ENCODE data around the gene COLEC12. TPM values are rescaled to one million over a fixed set of nuclear protein-coding genes. Genes with fewer than 3 reads are reported as not detected.

The COLEC12 gene
- total RNA-seq, 1 donor from 2014 or later = 58.1 TPM

DNA sequence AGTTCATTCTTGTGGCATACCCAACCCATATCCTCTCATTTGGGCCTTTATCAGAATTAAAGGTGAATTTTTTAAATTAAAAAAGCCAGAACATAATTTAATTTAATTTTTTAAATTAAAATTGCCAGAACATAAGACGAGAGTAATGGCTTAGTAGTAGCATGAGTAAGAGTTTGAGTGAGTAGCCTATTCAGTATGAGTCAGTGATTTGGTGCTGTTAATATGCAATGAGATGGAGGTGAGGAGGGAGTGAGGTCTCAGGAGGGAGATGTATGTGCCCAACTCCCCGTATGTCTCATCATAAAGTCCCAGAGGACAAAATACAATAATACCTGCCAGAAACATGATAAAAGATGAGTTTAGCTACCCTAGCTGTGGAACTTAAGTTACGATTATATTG, 117.4 kb downstream of the COLEC12 start:
- no peak for DNase-seq

DNA sequence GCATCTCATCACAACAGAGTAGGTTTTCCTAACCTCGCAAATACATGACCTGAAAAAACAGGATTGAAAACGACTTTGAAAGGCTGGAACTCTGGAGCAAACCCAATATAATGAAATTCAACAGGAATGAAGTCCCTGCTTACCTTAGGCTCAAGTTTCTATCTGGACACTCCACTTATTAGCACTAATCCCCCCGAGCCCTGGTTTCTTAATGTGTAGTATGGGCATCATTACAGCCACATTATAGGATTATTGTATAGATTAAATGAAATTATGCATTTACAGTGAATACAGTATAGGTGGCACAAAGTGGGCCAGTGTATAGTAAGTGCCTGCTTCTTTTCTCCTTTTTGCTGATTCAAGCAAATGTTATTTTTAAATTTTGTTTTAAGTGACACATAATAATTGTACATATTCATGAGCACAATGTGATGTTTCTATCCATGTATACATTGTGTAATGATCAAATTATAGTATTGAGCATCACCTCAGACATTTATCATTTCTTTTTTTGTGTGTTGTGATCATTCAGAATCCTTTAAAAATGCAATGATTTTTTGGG, 118.0 kb downstream of the COLEC12 start:
- no peak for DNase-seq

DNA sequence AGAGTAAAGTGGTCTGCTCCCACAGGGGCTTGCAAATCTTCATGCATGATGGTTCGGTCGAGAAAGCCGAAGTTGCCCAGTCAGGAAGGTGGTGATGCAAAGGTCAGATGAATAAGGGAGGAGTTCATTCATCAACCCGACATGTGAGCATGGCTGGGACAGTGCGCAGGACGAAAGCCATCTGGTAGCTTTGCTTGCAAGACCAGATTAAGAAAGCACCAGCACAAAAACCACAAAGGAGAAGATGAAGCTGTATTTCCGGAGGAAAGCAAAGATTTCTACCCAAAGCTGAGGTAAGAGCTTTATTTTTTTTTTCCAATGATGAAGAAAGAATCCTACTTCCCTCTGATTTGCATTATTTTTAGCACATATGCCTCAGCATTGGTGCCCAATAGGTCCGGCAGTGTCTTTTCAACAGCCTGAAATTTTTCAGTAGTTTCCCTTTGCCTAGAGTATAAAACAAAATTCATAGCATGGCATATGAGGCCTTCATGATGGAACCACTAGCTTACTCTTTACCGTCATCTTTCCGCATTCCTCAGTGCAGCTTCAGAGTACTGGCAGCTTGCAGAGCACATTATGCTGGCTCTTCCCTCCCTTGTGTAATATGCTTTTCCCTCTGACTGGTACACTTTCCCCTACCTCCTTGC, 120.7 kb downstream of the COLEC12 start:
- DNase-seq = no peak

DNA sequence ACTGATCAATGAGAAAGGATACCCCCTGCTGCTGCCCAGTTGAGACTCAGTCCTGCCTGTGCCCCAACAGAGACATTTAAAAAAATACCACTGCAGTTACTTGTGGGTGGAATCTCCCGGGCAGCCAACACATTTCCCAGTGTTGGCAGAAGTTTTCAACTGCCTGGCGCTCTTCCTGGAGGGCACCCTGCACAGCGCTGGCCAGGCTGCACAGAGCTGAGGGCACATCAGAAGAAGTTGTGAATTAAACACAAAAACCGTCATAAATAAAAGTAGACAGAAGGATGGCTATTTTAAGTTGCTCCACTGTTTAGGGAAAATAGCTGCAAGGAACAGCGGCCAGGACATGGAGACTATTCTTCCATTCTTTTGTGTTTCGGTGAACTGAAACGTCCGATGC, 122.4 kb downstream of the COLEC12 start:
- DNase-seq = no peak

DNA sequence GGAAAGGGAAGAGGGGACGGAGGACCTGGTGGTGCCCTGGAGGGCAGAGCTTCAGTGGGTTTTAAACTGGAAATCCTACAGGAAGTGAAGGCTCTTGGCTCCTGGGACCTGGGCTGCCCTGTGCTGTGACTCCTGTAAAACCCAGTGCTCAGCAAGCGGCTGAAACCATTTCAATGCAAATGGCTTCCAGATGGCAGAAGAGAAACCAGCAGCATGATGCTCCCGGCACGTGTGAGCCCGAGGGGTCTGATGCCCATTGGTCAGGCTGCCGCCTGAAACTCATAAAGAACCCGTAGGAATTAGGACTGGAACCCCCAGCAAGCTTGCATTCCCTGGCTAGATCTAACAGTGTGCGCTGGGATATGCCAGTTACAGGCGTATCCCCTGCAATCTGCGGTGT, 123.4 kb downstream of the COLEC12 start:
- DNase-seq = no peak

DNA sequence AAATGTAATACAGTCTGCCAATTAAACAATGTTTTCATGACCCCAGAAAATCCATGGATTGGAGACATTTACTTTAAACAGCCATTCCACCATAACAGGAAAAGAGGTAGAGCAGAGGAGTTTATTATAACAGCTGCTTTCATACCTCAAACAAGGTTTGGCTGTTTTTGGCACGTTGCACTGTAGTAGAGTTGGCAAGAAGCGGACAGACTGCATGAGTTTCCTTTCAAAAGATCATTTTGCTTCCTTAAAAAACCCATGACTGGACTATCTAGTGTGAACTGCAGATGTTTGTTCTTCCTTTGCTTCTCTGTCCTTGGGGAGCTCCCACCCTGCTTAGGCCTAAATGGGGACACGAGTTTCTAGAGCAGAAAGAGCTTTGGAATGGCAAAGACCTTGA, 124.2 kb downstream of the COLEC12 start:
- DNase-seq = no peak

DNA sequence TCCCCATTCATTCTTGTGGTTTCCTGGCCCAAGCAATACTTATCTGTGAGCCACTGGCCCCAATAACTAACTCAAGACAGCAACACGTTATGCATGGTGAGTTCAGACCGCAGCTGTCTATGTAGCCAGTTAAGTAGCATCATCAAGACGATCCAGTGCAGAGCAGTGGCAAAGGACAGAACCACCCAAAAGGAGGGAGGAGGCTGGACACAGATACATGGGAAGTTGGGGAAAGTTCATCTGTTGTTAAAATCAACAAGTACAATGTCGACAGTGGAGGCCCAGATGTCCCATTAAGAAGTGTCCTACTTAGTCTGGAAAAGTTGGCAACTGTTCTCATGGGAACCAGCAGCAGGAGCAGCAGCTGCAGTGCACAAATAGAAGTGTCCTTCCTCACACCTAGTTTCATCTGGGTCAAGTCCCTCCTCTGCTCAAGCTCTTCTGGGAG, 125.8 kb downstream of the COLEC12 start:
- no peak for DNase-seq

DNA sequence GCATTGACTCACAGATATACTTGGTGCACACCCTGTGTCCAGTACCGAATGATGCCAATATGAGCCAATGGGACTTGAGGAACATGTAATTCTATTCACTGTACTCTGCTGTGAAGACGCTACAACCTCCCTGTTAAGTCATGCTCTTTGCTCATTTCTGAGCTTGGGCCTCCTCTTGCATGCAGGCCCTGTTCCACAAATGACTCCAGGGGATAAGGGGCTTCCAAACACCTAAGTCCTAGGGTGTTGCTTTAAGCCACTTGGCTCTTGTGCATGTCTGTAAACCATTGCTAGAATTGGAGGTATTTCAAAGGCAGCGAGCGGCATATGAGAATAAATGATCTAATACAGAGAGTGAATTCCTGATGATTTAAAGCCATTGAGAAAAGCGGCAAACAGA, 126.7 kb downstream of the COLEC12 start:
- DNase-seq = no peak

DNA sequence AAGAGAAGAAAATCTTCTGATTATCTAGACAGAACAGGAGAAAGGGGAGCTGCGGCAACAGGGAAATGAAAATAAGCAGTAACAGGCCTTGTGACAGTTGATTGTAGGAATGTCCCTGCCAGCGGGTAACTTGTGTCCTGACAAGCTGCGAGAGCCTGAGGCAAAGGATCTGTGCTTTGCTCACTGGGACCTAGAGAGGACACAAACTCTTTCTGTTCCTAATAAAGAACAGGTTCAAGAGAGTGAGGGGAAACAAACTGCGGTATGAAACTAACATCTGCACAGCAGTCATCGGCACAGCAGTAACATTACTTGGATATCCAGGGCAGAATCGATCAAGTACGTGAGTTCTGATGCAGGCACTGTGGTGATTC, 128.9 kb downstream of the COLEC12 start:
- DNase-seq = peak; percentile 76

DNA sequence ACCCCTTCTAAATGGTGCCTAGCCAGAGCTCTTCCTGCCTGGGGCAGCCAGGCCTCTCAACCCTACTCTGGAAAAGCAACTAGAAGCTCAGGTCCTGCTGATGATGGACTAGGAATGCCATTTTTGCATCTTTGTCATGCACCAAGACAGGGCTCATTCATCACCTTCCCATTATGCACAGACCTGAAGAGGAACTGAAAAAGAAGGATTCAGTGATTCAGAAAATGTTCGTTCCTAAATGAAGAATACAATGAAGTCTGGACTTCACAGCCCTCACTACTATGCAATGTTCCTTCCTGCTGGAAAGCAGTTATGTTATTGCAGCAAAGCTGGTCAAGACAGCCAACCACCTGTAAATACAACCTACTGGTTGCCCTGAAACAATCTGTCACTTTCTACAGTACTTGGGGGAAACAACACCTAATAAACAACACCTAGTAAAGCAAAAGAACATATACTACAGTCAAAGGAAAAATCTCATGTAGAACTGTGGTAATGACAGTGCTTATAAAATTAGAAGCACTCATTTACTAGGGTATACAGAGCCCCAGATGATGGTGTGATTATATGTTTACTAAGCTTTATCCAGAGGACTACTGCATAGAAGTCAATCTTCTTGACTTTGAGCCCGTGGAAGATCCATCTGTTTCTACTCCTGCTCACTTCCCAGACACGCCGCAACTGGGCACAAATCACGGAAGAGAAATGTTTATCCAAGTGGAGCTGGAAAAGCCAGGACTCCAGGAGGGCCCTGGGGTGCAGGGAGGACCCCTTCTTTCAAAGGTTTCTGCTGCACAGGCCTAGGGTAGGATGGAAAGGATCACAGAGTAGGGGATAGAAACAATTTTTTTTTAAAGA, 129.5 kb downstream of the COLEC12 start:
- DNase-seq = peak; percentile 35

DNA sequence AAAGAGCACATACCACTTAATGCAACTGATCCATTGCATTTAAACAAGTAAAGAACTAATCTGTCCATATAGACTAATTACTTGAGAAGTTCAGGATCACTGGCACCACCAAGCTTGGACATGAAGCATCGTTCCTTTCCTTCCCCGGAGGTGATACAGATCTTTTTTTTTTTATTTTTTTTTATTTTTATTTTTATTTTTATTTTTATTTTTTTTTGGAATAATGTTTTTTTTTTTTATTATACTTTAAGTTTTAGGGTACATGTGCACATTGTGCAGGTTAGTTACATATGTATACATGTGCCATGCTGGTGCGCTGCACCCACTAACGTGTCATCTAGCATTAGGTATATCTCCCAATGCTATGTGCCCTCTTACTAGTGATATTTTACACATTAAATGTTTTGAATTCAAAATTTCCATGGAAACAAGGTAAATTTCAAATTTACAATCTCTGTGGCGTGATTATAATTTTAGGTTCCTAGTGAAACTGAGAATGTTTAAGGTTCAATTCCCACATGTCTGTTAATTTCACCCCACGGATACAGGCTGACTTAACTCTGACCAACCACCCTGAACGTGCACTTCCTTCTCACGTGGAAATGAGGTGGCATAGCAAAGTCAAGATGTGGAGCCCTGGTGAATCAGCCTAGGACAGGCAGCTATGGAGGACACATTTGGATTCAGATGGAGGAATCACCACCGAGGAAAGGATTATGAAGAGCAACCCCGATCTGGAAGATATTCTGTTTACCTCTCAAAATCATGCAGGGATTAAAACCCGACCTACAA, 131.1 kb downstream of the COLEC12 start:
- no peak for DNase-seq

DNA sequence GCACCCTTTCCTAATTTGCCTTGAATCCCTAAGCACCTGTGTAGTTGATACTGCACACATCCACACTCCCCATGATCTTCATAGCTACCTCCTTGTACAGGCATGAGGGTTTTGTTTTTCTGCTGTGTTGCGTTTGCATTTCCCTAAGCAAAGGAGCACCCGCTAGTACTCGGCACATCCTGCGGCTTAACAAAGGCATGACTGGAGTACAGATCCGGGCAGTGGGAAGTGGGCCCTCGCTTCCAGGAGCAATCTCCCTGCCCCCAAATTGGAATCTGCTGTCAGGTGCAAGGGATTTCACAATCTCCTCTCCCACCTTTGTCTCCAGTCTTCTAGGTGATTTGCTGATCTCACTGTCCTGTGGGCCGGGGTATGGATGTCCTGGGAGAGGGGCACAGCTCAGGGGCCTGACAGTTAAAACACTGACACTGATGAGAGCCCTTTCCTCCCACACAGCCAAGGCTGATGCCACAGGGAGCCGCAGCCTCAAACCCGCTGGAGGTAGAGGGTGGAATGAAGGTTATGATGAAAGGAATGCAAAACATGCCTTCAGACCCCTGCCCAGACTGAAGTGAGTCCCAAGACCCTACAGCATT, 133.9 kb downstream of the COLEC12 start:
- DNase-seq = no peak

DNA sequence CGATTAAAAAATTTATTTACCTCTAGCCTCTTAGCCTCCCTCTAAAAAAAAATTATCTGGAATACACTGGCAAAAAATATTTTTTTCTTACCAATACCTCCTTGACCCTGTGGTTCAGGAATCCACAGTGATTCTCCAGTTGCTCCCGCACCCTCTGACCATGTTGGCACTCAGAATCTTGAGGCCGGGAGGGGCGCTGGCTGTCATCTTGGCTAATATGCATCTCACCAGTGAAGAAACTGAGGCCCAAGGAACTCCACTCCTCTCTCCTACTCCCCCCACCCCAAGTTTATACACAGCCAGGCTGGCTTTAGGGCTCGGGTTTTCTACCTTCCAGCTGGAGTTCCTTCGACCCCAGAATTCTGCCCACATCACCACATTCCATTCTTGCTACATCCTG, 134.8 kb downstream of the COLEC12 start:
- DNase-seq = no peak

DNA sequence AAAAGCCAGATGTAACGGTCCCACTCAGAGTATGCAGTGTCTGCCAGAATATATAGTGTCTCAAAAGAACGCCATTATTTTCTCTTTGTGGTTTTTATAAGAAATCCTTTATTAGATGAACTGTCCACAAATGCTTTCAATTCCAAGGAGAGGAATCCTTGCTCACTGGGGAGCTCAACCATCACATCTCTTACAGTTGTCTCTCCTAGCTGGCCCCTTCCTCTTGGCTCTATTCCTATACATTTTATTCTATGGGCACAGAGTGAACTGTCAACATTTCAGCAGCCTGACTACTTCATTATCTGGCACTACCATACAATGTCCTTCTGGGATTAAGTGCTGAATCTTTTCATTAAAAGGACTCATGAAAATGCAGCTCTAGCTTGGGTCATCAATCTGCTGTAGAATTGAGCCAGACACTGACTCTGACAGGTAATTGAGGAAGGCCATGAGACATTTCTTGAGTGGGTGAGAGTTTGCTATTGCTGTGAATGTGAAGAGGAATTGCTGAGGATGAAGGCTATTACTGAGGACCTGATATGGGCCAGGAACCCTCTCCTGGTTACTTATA, 136.2 kb downstream of the COLEC12 start:
- DNase-seq = peak; percentile 32

DNA sequence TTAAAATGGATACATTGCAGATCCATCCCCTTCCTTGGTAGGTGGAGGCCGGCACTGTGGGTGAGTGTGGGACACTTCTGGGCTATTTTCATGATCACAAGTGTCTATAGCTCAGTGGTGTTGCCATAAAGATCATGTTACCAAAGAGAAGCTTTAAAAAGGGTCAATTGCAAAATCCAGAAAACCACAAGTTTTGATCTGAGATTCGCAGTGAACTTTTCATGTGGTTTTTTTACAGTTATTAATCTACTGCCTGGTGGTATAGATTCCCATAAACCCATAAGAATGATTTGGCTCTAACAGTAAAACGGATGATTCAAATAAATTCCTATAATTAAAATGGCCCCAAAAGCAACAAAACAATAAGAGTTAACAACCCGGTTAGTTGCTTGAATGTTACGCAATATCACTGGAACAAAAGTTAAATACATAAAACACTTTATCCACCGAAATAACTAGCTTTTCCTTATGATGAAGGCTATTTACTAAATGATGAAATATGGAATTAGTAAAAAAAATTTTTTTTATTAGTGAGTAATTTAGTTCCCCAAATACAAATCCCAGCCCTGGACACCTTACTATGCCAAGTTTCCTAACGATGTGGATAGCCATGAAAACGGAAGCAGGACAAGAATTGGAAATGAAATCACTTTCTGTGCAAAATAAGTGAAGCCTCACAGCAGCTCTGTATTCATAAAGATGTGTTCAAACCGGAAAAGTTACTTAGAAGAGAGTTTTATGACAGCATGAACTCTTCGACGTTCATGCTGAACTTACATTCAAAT, 137.0 kb downstream of the COLEC12 start:
- peak; percentile 48 for DNase-seq

DNA sequence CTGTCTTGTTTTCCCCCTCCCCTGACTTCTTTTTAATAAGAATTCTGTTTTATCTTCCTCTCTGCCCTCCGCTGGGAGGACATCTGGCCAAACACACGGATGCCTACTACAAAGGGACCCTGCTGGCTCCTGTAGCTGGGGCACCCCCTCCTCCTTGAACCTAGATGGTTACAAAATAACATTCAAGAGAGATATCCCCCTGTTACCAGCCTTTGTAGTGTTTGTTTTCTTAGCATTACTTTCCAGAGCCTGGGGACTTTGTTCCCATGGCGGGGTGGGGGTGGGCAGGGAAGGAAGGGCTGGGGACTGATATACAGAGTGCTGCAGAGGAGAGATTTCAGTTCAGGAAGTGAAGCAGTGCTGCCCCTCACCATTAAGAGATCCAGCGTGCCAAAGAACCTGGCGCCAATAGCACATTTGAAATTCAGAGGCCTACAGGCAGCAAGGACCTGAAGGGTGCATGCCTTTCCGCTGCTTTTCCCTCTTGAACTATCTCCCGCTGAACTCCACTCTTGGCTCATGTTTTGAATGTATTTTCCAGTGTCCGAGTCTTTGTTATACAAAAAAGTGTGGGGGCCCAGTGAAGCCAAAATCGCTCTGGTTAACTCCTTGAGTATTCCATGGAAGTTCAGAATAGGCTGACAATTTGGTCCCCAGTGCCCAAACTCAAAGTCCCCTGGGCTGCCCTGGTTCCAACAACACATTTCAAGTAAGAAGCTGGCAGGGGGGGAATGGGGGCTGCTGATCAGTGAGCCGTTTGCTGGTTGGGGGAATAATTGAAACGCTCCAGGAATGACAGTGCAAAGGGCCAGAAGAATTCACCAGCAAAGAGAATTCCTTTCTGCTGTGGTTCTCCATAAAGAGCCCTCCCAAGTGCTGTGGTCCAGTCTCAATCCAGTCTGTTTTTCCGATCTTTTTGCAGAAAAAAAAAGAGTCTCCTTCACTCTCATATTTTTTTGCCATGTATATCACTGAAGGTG, 137.9 kb downstream of the COLEC12 start:
- DNase-seq = peak; percentile 80

DNA sequence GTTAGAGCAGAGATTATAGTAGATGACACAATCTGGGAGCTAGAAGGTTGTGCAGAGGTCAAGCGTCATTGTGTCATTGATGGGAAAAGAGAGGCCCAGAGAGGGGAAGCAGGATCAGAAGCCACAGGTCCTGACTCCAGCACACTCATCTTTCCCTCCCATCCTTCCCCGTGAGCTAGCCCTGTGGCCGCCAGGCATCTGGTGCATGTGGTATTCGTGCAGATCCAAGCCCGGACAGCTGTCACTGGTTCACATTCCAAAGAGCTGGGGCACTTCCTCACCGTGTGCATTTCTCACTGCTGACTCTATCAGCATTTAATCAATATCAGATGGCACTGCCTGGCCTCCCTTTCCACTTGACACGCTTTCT, 138.6 kb downstream of the COLEC12 start:
- peak; percentile 88 for DNase-seq

DNA sequence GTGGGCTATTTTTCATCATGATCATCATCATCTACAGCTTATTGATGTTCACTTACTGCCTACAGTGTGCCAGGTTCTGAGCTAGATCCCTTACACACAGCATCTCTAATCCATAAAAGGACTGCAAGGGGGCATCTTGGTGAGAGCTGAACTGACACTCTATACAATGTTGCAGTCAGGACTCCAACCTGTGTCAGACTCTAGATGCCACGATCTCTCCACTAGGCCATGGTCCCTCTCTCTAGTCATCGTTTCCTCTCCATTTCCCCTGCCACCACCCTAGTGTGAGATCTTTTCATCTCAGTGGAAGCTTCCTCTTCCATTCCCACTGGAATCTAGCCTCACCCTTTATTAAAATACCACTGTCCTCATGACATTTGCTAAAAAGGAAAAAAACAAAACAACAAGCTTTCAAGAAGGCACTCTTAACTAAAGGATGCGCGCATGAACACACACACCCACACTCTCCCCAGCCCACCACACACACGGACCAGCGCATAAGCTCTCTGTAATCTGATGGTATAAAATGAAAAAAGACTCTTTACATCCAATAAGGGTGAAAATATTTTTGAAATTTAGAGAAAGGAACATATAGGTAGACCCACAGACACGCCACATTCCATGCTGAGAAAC, 139.3 kb downstream of the COLEC12 start:
- DNase-seq = no peak

DNA sequence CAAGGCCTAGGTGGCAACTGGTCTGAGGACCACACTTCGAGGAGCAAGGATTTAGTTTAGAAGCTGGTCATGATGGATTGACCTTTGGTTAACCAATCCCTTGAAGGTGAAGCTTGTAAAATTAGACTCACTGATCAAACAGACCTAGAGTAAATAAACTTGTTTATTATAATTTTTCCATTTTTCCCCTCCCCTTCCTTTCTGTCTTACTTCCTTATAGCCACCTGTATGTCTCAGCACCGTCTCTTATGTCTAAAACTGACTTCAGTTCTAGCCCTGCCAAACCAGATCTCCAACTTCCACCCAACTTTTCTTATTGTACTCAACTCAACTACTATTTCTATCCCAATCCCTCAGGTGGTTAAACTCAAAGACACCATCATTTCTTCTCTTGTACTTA, 139.8 kb downstream of the COLEC12 start:
- no peak for DNase-seq

All from skin of body (tissue), 2 donors.